Ascending aorta (tissue), 2 donors: ENCODE results near the gene TMEM248. TPM values are rescaled to one million over a fixed set of nuclear protein-coding genes. Genes with fewer than 3 reads are reported as not detected.
"Not testable (repeated sequence)": the region's sequence is repeated elsewhere in the genome, so short reads cannot be mapped to it uniquely, and the experiment has no call there.

ENCODE experiments used
- DNase-seq, 2 donors: peaks; one replicate each; pipeline ENCODE4 v3.0.0-alpha.2; 2019; ENCODE audit warnings: low spot score in 2 of 2
- H3K27ac ChIP-seq, 2 donors: fragments of 200-600 bp; sonication (generic); one replicate each; pipeline ENCODE4 v1.5.1; 2016 to 2017; ENCODE audit warnings: mild to moderate bottlenecking in 1 of 2
- H3K27me3 ChIP-seq: fragments of 200-600 bp; sonication (generic); one replicate; pipeline ENCODE4 v1.5.1; 2017
- H3K36me3 ChIP-seq, 2 donors: fragments of 200-600 bp; sonication (generic); one replicate each; pipeline ENCODE4 v1.5.1; 2016
- H3K4me1 ChIP-seq, 2 donors: fragments of 200-600 bp; sonication (generic); one replicate each; pipeline ENCODE4 v1.5.1; 2016 to 2017; ENCODE audit warnings: mild to moderate bottlenecking in 1 of 2
- H3K4me3 ChIP-seq, 2 donors: fragments of 200-600 bp; sonication (generic); one replicate each; pipeline ENCODE4 v1.5.1; 2016 to 2017; ENCODE audit warnings: mild to moderate bottlenecking in 1 of 2
- H3K9me3 ChIP-seq, 2 donors: fragments of 200-600 bp; sonication (generic); one replicate each; pipeline ENCODE4 v1.5.1; 2016
- intact Hi-C: fragments of 100-400 bp; cut with DNase I; formaldehyde crosslinking; loops from one replicate; pipeline ENCODE4 v1.15.1; 2023
- total RNA-seq: library from RNA; depleted of rRNA; stranded (reverse); fragments of >200 nt; gene quantifications from one replicate; pipeline ENCODE4 v1.1.0, GENCODE V29; 2016
- TF ChIP-seq, protein P1 (sequence below), 3 experiments: fragments of 200-600 bp in 2 of 3; fragments of 450-650 bp in 1 of 3; sonication (generic) in 2 of 3; IDR thresholded peaks; one replicate each; pipeline ENCODE4 v1.5.1; 2016 to 2019; ENCODE audit warnings: antibody characterized with exemption in 3 of 3, mild to moderate bottlenecking in 1 of 3, moderate library complexity in 1 of 3

Gene TMEM248, protein sequence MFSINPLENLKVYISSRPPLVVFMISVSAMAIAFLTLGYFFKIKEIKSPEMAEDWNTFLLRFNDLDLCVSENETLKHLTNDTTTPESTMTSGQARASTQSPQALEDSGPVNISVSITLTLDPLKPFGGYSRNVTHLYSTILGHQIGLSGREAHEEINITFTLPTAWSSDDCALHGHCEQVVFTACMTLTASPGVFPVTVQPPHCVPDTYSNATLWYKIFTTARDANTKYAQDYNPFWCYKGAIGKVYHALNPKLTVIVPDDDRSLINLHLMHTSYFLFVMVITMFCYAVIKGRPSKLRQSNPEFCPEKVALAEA
- 278 TPM for total RNA-seq

DNA sequence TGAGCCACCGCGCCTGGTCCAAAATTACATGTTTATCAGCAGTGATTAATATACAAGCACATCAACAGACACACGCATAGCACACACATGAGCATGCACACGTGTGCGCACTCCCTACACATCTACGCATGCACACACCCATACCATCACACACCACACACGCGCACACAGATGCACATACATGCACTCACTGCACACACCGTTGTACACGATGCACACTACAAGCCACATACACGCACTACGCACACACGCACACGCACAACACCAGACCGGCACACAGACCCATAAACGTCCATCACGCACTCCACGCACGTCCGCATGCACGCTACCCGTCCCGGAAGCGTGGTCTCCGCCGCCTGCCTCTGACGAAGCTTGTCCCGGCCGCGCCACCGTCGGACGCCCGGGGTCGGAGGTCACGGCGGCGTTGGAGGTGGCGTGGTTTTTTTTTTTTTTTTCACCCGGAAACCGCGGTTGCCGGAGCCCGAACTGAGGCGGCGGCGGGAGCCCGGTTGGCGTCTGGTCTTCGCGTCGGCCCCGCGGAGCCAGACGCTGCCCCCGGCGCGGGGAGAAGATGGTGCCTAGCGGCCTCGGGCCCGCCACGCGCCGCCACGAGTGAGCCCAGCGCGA, at the start of gene TMEM248:
Gene TMEM248 (plus strand): TSS at position 457 of the 627 bp plus-strand sequence. CDS start 20,641 bp downstream, outside the sequence.
- Histone ChIP-seq H3K4me1 (peaks cover 6 to 25% of the 10 kb centered on the region in 2 donors), H3K9me3 (no peaks in the 10 kb centered on the region), H3K36me3 (peaks cover 0 to 4% of the 10 kb centered on the region in 2 donors), H3K4me3 (peak within 1 kb of the TSS; percentile 86 to 97), H3K27ac (peak within 1 kb of the TSS; percentile 74 to 86), H3K27me3 (no peaks in the 10 kb centered on the region)
- peak; percentile 38 to 94 for DNase-seq
- TF ChIP-seq, protein P1, sequence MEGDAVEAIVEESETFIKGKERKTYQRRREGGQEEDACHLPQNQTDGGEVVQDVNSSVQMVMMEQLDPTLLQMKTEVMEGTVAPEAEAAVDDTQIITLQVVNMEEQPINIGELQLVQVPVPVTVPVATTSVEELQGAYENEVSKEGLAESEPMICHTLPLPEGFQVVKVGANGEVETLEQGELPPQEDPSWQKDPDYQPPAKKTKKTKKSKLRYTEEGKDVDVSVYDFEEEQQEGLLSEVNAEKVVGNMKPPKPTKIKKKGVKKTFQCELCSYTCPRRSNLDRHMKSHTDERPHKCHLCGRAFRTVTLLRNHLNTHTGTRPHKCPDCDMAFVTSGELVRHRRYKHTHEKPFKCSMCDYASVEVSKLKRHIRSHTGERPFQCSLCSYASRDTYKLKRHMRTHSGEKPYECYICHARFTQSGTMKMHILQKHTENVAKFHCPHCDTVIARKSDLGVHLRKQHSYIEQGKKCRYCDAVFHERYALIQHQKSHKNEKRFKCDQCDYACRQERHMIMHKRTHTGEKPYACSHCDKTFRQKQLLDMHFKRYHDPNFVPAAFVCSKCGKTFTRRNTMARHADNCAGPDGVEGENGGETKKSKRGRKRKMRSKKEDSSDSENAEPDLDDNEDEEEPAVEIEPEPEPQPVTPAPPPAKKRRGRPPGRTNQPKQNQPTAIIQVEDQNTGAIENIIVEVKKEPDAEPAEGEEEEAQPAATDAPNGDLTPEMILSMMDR (IDR thresholded peaks at IDR 0.05), result no peak
- intact Hi-C loops, result loop anchor here (1.0 to 10.0 kb wide), 4 partner anchors 76 to 1166 kb away; partner anchors contain the start of genes KCTD7, SBDS and TYW1

DNA sequence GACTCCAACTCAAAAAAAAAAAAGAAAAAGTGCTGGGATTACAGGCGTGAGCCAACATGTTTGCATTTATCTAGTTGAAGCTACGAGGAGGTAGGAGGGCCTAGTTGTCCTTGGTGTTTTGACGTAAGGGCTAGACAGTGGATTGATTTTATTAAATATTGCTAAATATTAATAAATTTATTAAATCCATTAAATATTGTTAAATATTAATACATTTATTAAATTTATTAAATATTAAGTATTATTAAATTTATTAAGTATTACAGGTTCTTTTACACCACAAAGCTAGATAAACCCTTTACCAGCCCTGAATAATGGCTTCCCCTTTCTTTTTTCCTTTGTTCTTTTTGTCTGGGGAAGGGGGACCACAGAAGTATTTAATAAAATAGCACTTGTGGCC, 47.5 kb upstream of the TMEM248 start:
- Histone ChIP-seq H3K4me3 (no peak overlapping the region), H3K36me3 (peaks cover 0 to 3% of the 10 kb centered on the region in 2 donors), H3K27me3 (no peaks in the 10 kb centered on the region), H3K9me3 (no peaks in the 10 kb centered on the region), H3K4me1 (no peaks in the 10 kb centered on the region), H3K27ac (no peak overlapping the region)
- TF ChIP-seq, protein P1 (IDR thresholded peaks at IDR 0.05), result no peak
- DNase-seq, result no peak
- intact Hi-C loops, result no loop called here

DNA sequence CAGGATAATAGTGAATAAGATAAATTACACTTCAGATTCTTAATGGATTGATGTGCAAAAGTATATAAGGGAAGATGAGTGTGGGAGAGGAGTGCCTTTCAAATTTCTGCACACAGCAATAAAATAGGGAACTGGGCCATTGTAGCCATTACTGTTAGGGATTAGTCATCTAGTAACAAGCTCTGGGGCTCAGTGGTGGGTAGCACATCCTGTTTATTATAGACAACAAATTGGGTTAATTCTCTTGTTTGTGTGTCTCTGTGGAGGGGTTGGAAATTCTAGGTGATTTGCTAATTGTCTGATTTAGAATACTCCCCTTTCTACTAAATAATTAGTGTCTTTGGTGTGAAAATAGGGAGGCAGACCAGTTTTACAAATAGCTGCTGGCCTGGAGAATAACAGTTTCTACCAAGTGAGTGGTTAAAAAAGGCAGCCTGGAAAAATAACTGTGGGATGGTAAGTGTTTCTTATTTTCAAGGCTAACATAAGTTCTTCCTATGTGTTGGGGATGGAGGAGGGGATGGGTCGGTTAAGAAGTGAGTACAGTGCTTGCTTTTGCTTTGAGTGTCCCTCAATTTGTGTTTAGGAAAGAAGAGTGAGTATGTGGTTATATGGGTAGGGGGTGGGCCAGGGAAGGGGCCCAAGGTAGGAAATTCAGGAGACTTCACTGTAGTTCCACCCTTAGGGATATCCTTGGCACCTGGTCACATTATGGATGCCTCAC, 43.3 kb upstream of the TMEM248 start:
- Histone ChIP-seq H3K27me3 (no peaks in the 10 kb centered on the region), H3K36me3 (no peaks in the 10 kb centered on the region), H3K9me3 (no peaks in the 10 kb centered on the region), H3K4me3 (no peak overlapping the region), H3K27ac (no peak overlapping the region), H3K4me1 (no peaks in the 10 kb centered on the region)
- intact Hi-C loops, result no loop called here
- TF ChIP-seq, protein P1 (IDR thresholded peaks at IDR 0.05), result no peak
- DNase-seq, result no peak

DNA sequence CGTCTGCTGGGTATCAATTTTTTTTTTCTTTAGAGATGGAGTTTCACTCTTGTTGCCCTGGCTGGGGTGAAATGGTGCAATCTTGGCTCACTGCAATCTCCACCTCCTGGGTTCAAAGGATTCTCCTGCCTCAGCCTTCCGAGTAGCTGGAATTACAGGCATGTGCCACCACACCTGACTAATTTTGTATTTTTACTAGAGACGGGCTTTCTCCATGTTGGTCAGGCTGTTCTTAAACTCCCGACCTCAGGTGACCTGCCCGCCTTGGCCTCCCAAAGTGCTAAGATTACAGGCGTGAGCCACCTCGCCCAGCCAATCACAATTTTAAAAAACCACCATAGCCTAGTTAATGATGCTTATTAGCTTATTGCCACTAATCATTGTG, 42.7 kb upstream of the TMEM248 start:
- H3K36me3 ChIP-seq, DNase-seq, intact Hi-C loops: not testable (repeated sequence)

DNA sequence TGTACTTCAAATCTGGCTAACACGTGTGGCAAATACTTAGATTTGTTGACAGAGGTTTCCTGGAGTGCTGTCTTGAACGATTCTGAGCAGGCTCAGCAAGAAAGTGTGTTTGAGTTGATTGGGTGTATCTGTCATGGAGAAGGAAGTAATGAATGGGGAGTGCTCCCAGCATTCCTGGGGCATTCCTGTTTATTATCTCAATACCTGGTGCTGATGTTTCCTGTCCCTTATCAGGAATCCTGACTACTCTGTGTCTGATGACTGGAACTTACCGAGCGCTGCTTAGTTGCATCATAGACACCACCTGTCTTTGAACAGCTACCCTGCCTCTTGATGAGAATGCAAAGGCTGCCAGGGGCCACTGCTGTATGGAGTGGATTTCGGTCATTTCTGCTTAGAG, 41.0 kb upstream of the TMEM248 start:
- Histone ChIP-seq H3K4me1 (no peaks in the 10 kb centered on the region), H3K4me3 (no peak overlapping the region), H3K36me3 (no peaks in the 10 kb centered on the region), H3K27ac (no peak overlapping the region), H3K27me3 (no peaks in the 10 kb centered on the region), H3K9me3 (no peaks in the 10 kb centered on the region)
- TF ChIP-seq, protein P1 (IDR thresholded peaks at IDR 0.05), result no peak
- no peak for DNase-seq
- intact Hi-C loops, result no loop called here

More for the DNA sequence above, 42.7 kb upstream of the TMEM248 start:
- H3K4me3 ChIP-seq, H3K9me3 ChIP-seq, H3K27ac ChIP-seq, H3K27me3 ChIP-seq, H3K4me1 ChIP-seq: not testable (repeated sequence)

DNA sequence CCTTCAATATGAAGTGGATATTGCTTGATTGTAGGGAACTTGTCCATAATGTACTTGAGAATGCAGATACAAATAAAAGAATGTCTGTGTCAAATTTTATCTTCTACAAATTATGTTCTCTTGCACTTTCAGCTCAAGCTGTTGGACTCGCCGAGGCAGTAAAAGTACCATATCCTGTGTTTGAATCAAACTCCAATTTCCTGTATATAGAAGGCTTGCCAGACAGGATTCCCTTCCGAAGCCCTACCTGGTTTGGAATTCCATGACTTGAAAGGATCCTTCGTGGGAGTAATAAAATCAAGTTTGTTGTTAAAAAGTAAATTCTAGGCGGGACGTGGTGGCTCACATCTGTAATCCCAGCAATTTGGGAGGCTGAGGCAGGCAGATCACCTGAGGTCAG, 40.4 kb upstream of the TMEM248 start:
- intact Hi-C loops, H3K27ac ChIP-seq, H3K4me1 ChIP-seq, H3K9me3 ChIP-seq, DNase-seq, H3K4me3 ChIP-seq, H3K27me3 ChIP-seq, H3K36me3 ChIP-seq: not testable (repeated sequence)
